GM12864 (cell line): ENCODE measurements around the gene DSTYK.

Experiments used
- DNase-seq: peaks from one replicate; pipeline ENCODE4 v3.0.0-alpha.2; 2011; ENCODE audit warnings: low read depth
- H3K4me3 ChIP-seq: 2 replicates; pipeline ENCODE4 v1.5.1; 2011; ENCODE audit warnings: mild to moderate bottlenecking, low read depth, low read length, control low read depth
- CTCF ChIP-seq: IDR thresholded peaks from 2 replicates; pipeline ENCODE4 v1.5.1; 2011; ENCODE audit warnings: low read depth, mild to moderate bottlenecking, moderate library complexity, low read length, control low read depth, inconsistent platforms; ENCODE audit errors: missing control alignments

The DSTYK gene

GRCh38 chr1:205228093-205228521 is 16.6 kb upstream of the DSTYK start:
- H3K4me3 ChIP-seq, result peak overlapping the region; percentile 48
- TF ChIP-seq CTCF, result no peak
- DNase-seq, result no peak

- no peak for TF ChIP-seq CTCF
- peak within 1 kb of the TSS; percentile 48 for H3K4me3 ChIP-seq
Observed at GRCh38 chr1:205227584-205228013, 16.1 kb upstream of the DSTYK start, which contains the start of gene TMCC2. TSS of gene TMCC2 (plus strand) at chr1:205227946. CDS start at chr1:205228565, 619 bp downstream.

GRCh38 chr1:205226868-205227583 is 15.5 kb upstream of the DSTYK start:
- no peak for TF ChIP-seq CTCF
- no peak for DNase-seq
- H3K4me3 ChIP-seq, result peak overlapping the region; percentile 36

More at GRCh38 chr1:205227584-205228013, 16.1 kb upstream of the DSTYK start, which contains the start of gene TMCC2:
- peak; percentile 44 for DNase-seq

- no peak overlapping the region for H3K4me3 ChIP-seq
- no peak for DNase-seq
- no peak for TF ChIP-seq CTCF
Observed at GRCh38 chr1:205225901-205226765, 14.6 kb upstream of the DSTYK start.

GRCh38 chr1:205224736-205225135 is 13.2 kb upstream of the DSTYK start:
- H3K4me3 ChIP-seq, result no peak overlapping the region
- TF ChIP-seq CTCF, result no peak
- DNase-seq, result no peak

GRCh38 chr1:205220421-205220820 is 8.9 kb upstream of the DSTYK start:
- no peak overlapping the region for H3K4me3 ChIP-seq
- DNase-seq, result no peak
- no peak for TF ChIP-seq CTCF
